ENCODE data around the gene PRKAR2B.
"Not testable (repeated sequence)": the region's sequence is repeated elsewhere in the genome, so short reads cannot be mapped to it uniquely, and the experiment has no call there.

PRKAR2B gene

DNA sequence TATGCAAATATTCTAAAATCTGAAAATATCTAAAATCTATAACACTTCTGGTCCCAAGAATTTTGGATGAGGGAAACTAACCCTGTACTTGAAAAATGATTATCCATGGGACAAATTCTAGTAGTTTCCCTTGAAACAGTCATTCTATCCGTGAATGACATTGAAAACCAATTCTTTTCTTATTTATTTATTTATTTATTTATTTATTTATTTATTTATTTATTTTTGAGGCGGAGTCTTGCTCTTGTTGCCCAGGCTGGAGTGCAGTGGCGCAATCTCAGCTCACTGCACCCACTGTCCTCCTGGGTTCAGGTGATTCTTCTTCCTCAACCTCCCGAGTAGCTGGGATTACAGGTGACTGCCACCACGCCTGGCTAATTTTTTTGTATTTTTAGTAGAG is 99.4 kb downstream of the PRKAR2B start:
- POLR2A ChIA-PET; H3K9me3 ChIP-seq (ENCODE audit: control extremely low read depth in 1 of 5, control insufficient read depth in 4 of 5, insufficient read depth in 2 of 5, low read depth in 1 of 5, low read length in 4 of 5); H3K4me3 ChIP-seq (ENCODE audit: control insufficient read depth in 1 of 7, extremely low read depth in 1 of 7, insufficient read depth in 4 of 7, low read depth in 2 of 7, low read length in 6 of 7); H3K4me1 ChIP-seq (ENCODE audit: control extremely low read depth in 1 of 4, control insufficient read depth in 4 of 4, insufficient read depth in 4 of 4, low read length in 3 of 4); DNase-seq; H3K36me3 ChIP-seq (ENCODE audit: control insufficient read depth in 4 of 4, insufficient read depth in 4 of 4, low read length in 3 of 4); H3K27ac ChIP-seq (ENCODE audit: insufficient read depth in 1 of 2, low read depth in 1 of 2, low read length in 2 of 2, poor library complexity in 1 of 2, severe bottlenecking in 2 of 2); H3K27me3 ChIP-seq (replicated peaks in 2 of 5; ENCODE audit: control insufficient read depth in 4 of 5, insufficient read depth in 5 of 5, low read length in 4 of 5): not testable (repeated sequence)
- CTCF ChIA-PET = interaction anchor here (1.8 kb wide), 1 partner anchor 197 kb away, joined by 6 read pairs; no protein-coding TSS in a partner anchor
- WGBS (ENCODE audit: insufficient coverage) = 93% methylated on average over 3 of the region's 5 CpGs

DNA sequence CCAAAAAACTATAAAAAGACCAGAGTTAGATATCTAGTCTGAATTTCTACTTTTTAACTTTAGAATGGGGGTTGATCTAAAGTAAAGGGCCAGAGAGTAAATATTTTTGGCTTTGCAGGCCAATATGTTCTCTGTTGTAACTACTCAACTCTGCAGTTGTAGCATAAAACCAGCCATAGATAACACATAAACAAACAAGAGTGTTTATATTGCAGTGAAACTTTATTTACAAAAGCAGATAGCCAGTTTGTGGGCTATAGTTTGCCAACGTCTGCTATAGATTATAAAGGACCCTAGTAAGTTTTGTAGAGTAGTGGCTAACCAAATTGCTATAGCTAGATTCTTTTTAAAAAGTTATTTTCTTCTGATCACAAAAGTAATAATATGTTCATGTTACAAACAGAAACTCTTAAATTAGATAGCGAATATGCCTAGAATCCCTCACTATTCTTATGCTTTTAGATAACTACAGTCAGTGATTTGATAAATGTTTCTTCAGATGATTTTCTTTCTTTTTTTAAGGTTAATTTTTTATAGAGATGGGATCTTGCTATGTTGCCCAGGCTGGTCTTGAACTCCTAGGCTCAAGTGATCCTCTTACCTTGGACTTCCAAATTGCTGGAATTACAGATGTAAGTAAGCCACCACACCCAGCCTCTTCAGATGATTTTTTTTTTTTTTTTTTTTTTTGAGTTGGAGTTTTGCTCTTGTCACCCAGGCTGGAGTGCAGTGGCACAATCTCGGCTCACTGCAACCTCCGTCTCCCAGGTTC is 100.7 kb downstream of the PRKAR2B start:
- POLR2A ChIA-PET = no interaction called here
- H3K4me1 ChIP-seq (ENCODE audit: control extremely low read depth in 1 of 4, control insufficient read depth in 4 of 4, insufficient read depth in 4 of 4, low read length in 3 of 4) = no peaks in the 10 kb centered on the region
- H3K36me3 ChIP-seq (ENCODE audit: control insufficient read depth in 4 of 4, insufficient read depth in 4 of 4, low read length in 3 of 4) = no peaks in the 10 kb centered on the region
- no peak overlapping the region for H3K4me3 ChIP-seq (ENCODE audit: control insufficient read depth in 1 of 7, extremely low read depth in 1 of 7, insufficient read depth in 4 of 7, low read depth in 2 of 7, low read length in 6 of 7)
- no peaks in the 10 kb centered on the region for H3K9me3 ChIP-seq (ENCODE audit: control extremely low read depth in 1 of 5, control insufficient read depth in 4 of 5, insufficient read depth in 2 of 5, low read depth in 1 of 5, low read length in 4 of 5)
- no peak for DNase-seq
- CTCF ChIA-PET = interaction anchor here (1.0 to 4.9 kb wide), 3 partner anchors 14 to 352 kb away, joined by 4 to 26 read pairs (median 6); no protein-coding TSS in a partner anchor
- H3K27ac ChIP-seq (ENCODE audit: insufficient read depth in 1 of 2, low read depth in 1 of 2, low read length in 2 of 2, poor library complexity in 1 of 2, severe bottlenecking in 2 of 2) = no peak overlapping the region
- no CpG with 5 or more reads among the region's 4 CpGs for WGBS (ENCODE audit: insufficient coverage)
- H3K27me3 ChIP-seq (replicated peaks in 2 of 5; ENCODE audit: control insufficient read depth in 4 of 5, insufficient read depth in 5 of 5, low read length in 4 of 5) = no peaks in the 10 kb centered on the region

DNA sequence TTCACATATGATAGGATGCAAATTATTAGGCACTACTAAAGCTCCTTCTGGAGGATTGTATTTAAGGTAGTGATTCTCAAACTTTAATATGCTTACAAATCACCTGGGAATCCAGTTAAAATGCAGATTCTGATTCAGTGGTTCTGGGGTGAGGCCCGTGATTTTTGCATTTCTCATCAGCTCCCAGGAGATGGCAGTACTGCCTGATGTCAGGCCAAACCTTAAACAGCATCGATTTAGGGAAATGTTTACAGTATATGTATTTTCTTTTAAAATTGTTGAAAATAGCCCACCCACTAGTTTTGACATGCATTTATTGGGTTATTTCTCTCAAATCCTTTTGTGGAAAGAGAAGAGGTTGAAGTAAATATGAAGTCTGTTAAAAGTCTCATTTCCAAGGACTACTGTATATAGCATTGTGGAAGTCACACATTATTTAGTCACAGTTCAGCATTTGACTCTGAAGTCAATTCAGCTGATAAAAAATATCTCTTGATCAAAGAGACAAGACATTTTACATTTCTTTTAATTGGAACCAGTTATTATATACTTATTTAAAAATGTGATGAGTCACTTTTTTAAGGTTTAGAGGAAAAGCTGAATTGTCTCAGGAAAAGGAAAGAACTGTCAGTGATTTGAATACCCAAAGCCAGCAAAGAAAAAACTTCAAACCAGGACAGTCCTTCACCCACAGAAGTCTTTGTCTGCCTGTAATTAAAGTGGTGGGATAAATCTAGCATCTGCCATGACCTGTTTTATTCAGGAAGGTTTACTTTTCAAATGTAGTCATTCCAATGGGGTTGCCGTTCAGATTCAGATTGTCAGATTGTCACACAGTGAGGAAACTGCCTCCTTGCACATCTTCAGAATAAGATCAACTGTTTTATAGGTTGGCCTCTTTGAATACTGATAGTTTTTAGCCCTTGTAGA is 103.2 kb downstream of the PRKAR2B start:
- no peaks in the 10 kb centered on the region for H3K27me3 ChIP-seq (replicated peaks in 2 of 5; ENCODE audit: control insufficient read depth in 4 of 5, insufficient read depth in 5 of 5, low read length in 4 of 5)
- DNase-seq = peak; percentile 33 to 57 (median 53)
- H3K4me3 ChIP-seq (ENCODE audit: control insufficient read depth in 1 of 7, extremely low read depth in 1 of 7, insufficient read depth in 4 of 7, low read depth in 2 of 7, low read length in 6 of 7) = no peak overlapping the region
- WGBS (ENCODE audit: insufficient coverage) = 36% methylated on average over 2 of the region's 3 CpGs
- H3K4me1 ChIP-seq (ENCODE audit: control extremely low read depth in 1 of 4, control insufficient read depth in 4 of 4, insufficient read depth in 4 of 4, low read length in 3 of 4) = no peaks in the 10 kb centered on the region
- H3K9me3 ChIP-seq (ENCODE audit: control extremely low read depth in 1 of 5, control insufficient read depth in 4 of 5, insufficient read depth in 2 of 5, low read depth in 1 of 5, low read length in 4 of 5) = no peaks in the 10 kb centered on the region
- ChIA-PET CTCF (interaction anchor here (0.7 to 9.1 kb wide), 20 partner anchors 9 to 355 kb away, joined by 3 to 205 read pairs (median 4); partner anchors contain the start of gene HBP1), POLR2A (interaction anchor here (0.6 to 0.9 kb wide), 2 partner anchors 21 to 138 kb away, joined by 3 to 4 read pairs; partner anchors contain the start of gene HBP1)
- peaks cover 0 to 2% (median 0%) of the 10 kb centered on the region in 4 experiments for H3K36me3 ChIP-seq (ENCODE audit: control insufficient read depth in 4 of 4, insufficient read depth in 4 of 4, low read length in 3 of 4)
- H3K27ac ChIP-seq (ENCODE audit: insufficient read depth in 1 of 2, low read depth in 1 of 2, low read length in 2 of 2, poor library complexity in 1 of 2, severe bottlenecking in 2 of 2) = no peak overlapping the region

DNA sequence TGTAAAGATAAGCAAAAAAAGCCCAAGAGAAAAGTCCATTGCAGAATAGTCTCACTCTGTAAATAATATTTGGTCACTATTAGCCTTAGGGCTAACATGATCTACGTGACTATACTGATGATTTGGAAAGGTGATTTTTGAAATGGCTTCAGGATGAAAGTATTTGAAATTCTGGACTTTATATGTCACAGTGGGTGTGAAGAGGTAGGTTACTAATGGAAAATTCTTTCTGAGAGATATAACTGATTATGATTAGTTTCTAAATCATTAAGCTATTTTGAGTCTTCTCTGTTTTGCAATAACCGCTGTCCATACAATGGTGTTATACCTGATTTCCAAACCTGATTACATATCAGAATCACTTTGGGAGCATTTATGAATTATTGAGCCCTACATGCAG is 104.2 kb downstream of the PRKAR2B start:
- H3K4me3 ChIP-seq (ENCODE audit: control insufficient read depth in 1 of 7, extremely low read depth in 1 of 7, insufficient read depth in 4 of 7, low read depth in 2 of 7, low read length in 6 of 7) = no peak overlapping the region
- no peaks in the 10 kb centered on the region for H3K9me3 ChIP-seq (ENCODE audit: control extremely low read depth in 1 of 5, control insufficient read depth in 4 of 5, insufficient read depth in 2 of 5, low read depth in 1 of 5, low read length in 4 of 5)
- CTCF ChIA-PET = interaction anchor here (0.7 to 9.1 kb wide), 16 partner anchors 9 to 362 kb away, joined by 3 to 205 read pairs (median 6); partner anchors contain the start of gene HBP1
- H3K27ac ChIP-seq (ENCODE audit: insufficient read depth in 1 of 2, low read depth in 1 of 2, low read length in 2 of 2, poor library complexity in 1 of 2, severe bottlenecking in 2 of 2) = no peak overlapping the region
- no peak for DNase-seq
- no peaks in the 10 kb centered on the region for H3K27me3 ChIP-seq (replicated peaks in 2 of 5; ENCODE audit: control insufficient read depth in 4 of 5, insufficient read depth in 5 of 5, low read length in 4 of 5)
- WGBS (ENCODE audit: insufficient coverage) = 100% methylated on average over 1 of the region's 2 CpGs
- H3K36me3 ChIP-seq (ENCODE audit: control insufficient read depth in 4 of 4, insufficient read depth in 4 of 4, low read length in 3 of 4) = peaks cover 0 to 2% (median 0%) of the 10 kb centered on the region in 4 experiments
- POLR2A ChIA-PET = no interaction called here
- no peaks in the 10 kb centered on the region for H3K4me1 ChIP-seq (ENCODE audit: control extremely low read depth in 1 of 4, control insufficient read depth in 4 of 4, insufficient read depth in 4 of 4, low read length in 3 of 4)

DNA sequence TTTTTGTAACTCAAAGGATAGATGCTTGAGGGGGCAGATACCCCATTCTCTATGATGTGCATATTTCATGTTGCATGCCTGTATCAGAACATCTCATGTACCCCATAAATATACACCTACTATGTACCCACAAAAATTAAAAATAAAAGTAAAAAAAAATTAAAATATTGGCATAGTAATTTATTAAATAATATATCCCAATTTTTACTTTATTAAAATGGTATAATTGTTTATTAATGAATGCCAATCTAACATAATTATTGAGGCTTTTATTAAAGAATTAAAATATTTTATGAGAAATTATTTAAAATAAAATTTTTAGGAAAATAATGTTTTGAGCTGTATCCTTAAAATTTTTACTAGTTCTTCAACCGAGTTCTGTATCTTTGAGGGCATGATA is 105.4 kb downstream of the PRKAR2B start:
- CTCF ChIA-PET = interaction anchor here (0.7 to 9.1 kb wide), 19 partner anchors 8 to 389 kb away, joined by 3 to 205 read pairs (median 4); partner anchors contain the start of gene HBP1
- H3K9me3 ChIP-seq (ENCODE audit: control extremely low read depth in 1 of 5, control insufficient read depth in 4 of 5, insufficient read depth in 2 of 5, low read depth in 1 of 5, low read length in 4 of 5) = no peaks in the 10 kb centered on the region
- POLR2A ChIA-PET = no interaction called here
- WGBS (ENCODE audit: insufficient coverage) = no CpG with 5 or more reads among the region's 1 CpG
- no peak for DNase-seq
- H3K27ac ChIP-seq (ENCODE audit: insufficient read depth in 1 of 2, low read depth in 1 of 2, low read length in 2 of 2, poor library complexity in 1 of 2, severe bottlenecking in 2 of 2) = no peak overlapping the region
- no peaks in the 10 kb centered on the region for H3K27me3 ChIP-seq (replicated peaks in 2 of 5; ENCODE audit: control insufficient read depth in 4 of 5, insufficient read depth in 5 of 5, low read length in 4 of 5)
- peaks cover 0 to 2% (median 0%) of the 10 kb centered on the region in 4 experiments for H3K36me3 ChIP-seq (ENCODE audit: control insufficient read depth in 4 of 4, insufficient read depth in 4 of 4, low read length in 3 of 4)
- H3K4me1 ChIP-seq (ENCODE audit: control extremely low read depth in 1 of 4, control insufficient read depth in 4 of 4, insufficient read depth in 4 of 4, low read length in 3 of 4) = no peaks in the 10 kb centered on the region
- no peak overlapping the region for H3K4me3 ChIP-seq (ENCODE audit: control insufficient read depth in 1 of 7, extremely low read depth in 1 of 7, insufficient read depth in 4 of 7, low read depth in 2 of 7, low read length in 6 of 7)

DNA sequence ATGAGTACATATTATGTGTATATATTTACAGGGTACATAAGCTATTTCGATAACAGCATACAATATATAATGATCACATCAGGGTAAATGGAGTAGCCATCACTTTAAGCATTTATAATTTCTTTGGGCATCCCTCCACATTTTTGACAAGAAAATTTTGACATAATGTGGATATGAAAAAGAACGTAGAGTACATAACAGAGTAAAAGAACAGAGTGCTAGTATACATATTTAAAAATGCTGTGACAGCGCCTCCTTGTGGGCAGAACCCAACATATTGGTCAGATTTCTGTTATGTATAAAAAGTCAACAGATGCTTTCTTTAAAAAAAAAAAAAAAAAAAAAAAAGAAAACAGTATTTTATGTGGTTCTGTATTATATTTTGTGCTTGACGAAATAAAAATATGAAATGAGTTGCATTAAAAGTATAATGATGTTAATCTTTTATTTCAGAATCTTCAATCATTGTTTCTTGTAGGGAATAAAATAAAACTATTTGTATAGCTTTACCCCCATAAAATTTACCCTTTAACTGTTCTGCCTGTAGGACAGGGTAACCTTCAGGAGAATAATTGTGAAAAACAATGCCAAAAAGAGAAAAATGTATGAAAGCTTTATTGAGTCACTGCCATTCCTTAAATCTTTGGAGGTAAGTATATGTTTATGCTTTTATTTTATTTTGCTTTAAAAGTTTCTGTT is 106.0 kb downstream of the PRKAR2B start:
- peaks cover 0 to 2% (median under 1%) of the 10 kb centered on the region in 4 experiments for H3K36me3 ChIP-seq (ENCODE audit: control insufficient read depth in 4 of 4, insufficient read depth in 4 of 4, low read length in 3 of 4)
- ChIA-PET POLR2A (no interaction called here), CTCF (interaction anchor here (0.6 to 9.1 kb wide), 19 partner anchors 9 to 390 kb away, joined by 3 to 205 read pairs (median 4); partner anchors contain the start of gene HBP1)
- H3K9me3 ChIP-seq (ENCODE audit: control extremely low read depth in 1 of 5, control insufficient read depth in 4 of 5, insufficient read depth in 2 of 5, low read depth in 1 of 5, low read length in 4 of 5) = no peaks in the 10 kb centered on the region
- DNase-seq = peak; percentile 87 to 95 (median 90)
- no peaks in the 10 kb centered on the region for H3K4me1 ChIP-seq (ENCODE audit: control extremely low read depth in 1 of 4, control insufficient read depth in 4 of 4, insufficient read depth in 4 of 4, low read length in 3 of 4)
- no CpG with 5 or more reads among the region's 4 CpGs for WGBS (ENCODE audit: insufficient coverage)
- H3K4me3 ChIP-seq (ENCODE audit: control insufficient read depth in 1 of 7, extremely low read depth in 1 of 7, insufficient read depth in 4 of 7, low read depth in 2 of 7, low read length in 6 of 7) = no peak overlapping the region
- no peak overlapping the region for H3K27ac ChIP-seq (ENCODE audit: insufficient read depth in 1 of 2, low read depth in 1 of 2, low read length in 2 of 2, poor library complexity in 1 of 2, severe bottlenecking in 2 of 2)
- no peaks in the 10 kb centered on the region for H3K27me3 ChIP-seq (replicated peaks in 2 of 5; ENCODE audit: control insufficient read depth in 4 of 5, insufficient read depth in 5 of 5, low read length in 4 of 5)
